Glomerular visceral epithelial cell (primary cell): ENCODE measurements around the gene ZFP82.

Source experiments
- DNase-seq: peaks from one replicate; pipeline ENCODE4 v3.0.0-alpha.2; 2016; ENCODE audit errors: extremely low spot score

Gene ZFP82

DNA sequence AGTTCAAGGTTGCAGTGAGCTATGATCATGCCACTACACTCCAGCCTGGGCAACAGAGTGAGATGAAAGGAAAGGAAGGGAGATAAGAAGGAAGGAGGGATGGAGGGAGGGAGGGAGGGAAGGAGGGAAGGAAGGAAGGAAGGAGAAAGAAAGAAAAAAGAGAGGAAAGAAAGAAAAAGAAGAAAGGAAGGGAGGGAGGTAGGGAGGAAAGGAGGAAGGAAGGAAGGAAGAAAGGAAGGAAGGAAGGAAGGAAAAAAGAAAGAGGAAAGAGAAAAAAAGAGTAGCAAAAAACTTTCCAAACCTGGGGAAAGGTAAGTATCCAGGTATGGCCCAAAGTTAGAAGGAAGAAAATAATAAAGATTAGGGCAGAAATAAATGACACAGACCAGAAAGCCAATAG is 46.6 kb downstream of the ZFP82 start:
- no peak for DNase-seq

- DNase-seq, result no peak
These were observed 54.6 kb downstream of the ZFP82 start for GRCh38 chr19:36363845-36364244.
